Esophagus squamous epithelium (tissue), 5 donors: Measurements from ENCODE around the gene MED23. TPM values are rescaled to one million over a fixed set of nuclear protein-coding genes. Genes with fewer than 3 reads are reported as not detected.
A peak's percentile ranks its signal among the peaks of the same experiment; 100 is the strongest.

Experiments used
- DNase-seq: peaks from one replicate; lab custom pipeline; 2025; lab: John Stamatoyannopoulos, UW
- H3K27ac ChIP-seq, 4 donors: fragments of 200-600 bp; sonication (generic); one replicate each; pipeline ENCODE4 v1.5.1; 2016 to 2019; ENCODE audit warnings: mild to moderate bottlenecking in 1 of 4
- H3K27me3 ChIP-seq, 4 donors: fragments of 200-600 bp; sonication (generic); 1 replicate in 3 of 4; 2 replicates in 1 of 4; pipeline versions ENCODE4 v1.5.1 to v1.6.0; 2017 to 2021; ENCODE audit warnings: antibody characterized with exemption in 1 of 4
- H3K36me3 ChIP-seq, 3 donors: fragments of 200-600 bp; sonication (generic); one replicate each; pipeline ENCODE4 v1.5.1; 2016 to 2019
- H3K4me1 ChIP-seq, 3 donors: fragments of 200-600 bp; sonication (generic); one replicate each; pipeline ENCODE4 v1.5.1; 2017 to 2019
- H3K4me3 ChIP-seq, 4 donors: fragments of 200-600 bp; sonication (generic); 1 replicate in 3 of 4; 2 replicates in 1 of 4; pipeline ENCODE4 v1.5.1; 2016 to 2019; ENCODE audit warnings: mild to moderate bottlenecking in 2 of 4, moderate library complexity in 1 of 4
- H3K9me3 ChIP-seq, 3 donors: fragments of 200-600 bp; sonication (generic); one replicate each; pipeline ENCODE4 v1.5.1; 2016 to 2019
- CTCF ChIP-seq, 6 experiments: fragments of 450-650 bp in 4 of 6; fragments of 200-600 bp in 2 of 6; sonication (generic) in 2 of 6; IDR thresholded peaks; one replicate each; pipeline ENCODE4 v1.5.1; 2016 to 2019; ENCODE audit warnings: antibody characterized with exemption in 6 of 6, mild to moderate bottlenecking in 4 of 6, moderate library complexity in 4 of 6
- POLR2A ChIP-seq, 4 donors: fragments of 450-650 bp; IDR thresholded peaks; one replicate each; pipeline ENCODE4 v1.6.1; 2017; ENCODE audit warnings: antibody characterized with exemption in 4 of 4, mild to moderate bottlenecking in 4 of 4, moderate library complexity in 3 of 4
- WGBS, 2 donors: methylation state at CpG; one replicate each; pipeline ENCODE4 v1.1.5; 2018; 5-methylcytosine and 5-hydroxymethylcytosine counted together
- intact Hi-C: fragments of 100-400 bp; cut with DNase I; formaldehyde crosslinking; loops from one replicate; pipeline ENCODE4 v1.15.0; 2022
- total RNA-seq, 4 donors: library from RNA; depleted of rRNA; stranded (reverse); fragments of >200 nt; gene quantifications; one replicate each; pipeline ENCODE4 v1.1.0, GENCODE V29; 2016
- donor health status: DM: yes; HTN: yes; CAD: no.

The MED23 gene
- total RNA-seq = 10 to 100 TPM; 12.2 to 31.9 (median 20.1) TPM

- DNase-seq = peak; percentile 77
- Histone ChIP-seq H3K4me3 (peak within 1 kb of the TSS; percentile 46 to 96 (median 76)), H3K27me3 (no peaks in the 10 kb centered on the region), H3K27ac (peak within 1 kb of the TSS; percentile 75 to 93 (median 86)), H3K9me3 (no peaks in the 10 kb centered on the region), H3K36me3 (peaks cover 6 to 34% (median 11%) of the 10 kb centered on the region in 3 donors), H3K4me1 (peaks cover 11 to 39% (median 11%) of the 10 kb centered on the region in 3 donors)
- peak in 2 of 4 donors; percentile 56 to 62 for TF ChIP-seq POLR2A (IDR thresholded peaks at IDR 0.05)
- TF ChIP-seq CTCF (IDR thresholded peaks at IDR 0.05) = peak; percentile 80 to 95 (median 90)
- WGBS, 2 donors = 0 to 3% methylated on average over 8 to 14 of the region's 53 CpGs
- intact Hi-C loops = no loop called here
Observed at GRCh38 chr6:131627724-131628682, at the start of gene MED23. TSS of gene MED23 (minus strand) at chr6:131628242. CDS start at chr6:131628049, 193 bp downstream.

- TF ChIP-seq CTCF (IDR thresholded peaks at IDR 0.05) (no peak), POLR2A (IDR thresholded peaks at IDR 0.05) (no peak)
- 84 to 97% methylated on average over 2 of the region's 2 CpGs for WGBS, 2 donors
- no peaks in the 10 kb centered on the region for H3K9me3 ChIP-seq
- DNase-seq = no peak
- no peaks in the 10 kb centered on the region for H3K27me3 ChIP-seq
- H3K27ac ChIP-seq = no peak overlapping the region
- no peaks in the 10 kb centered on the region for H3K36me3 ChIP-seq
- H3K4me1 ChIP-seq = no peaks in the 10 kb centered on the region
- H3K4me3 ChIP-seq = no peak overlapping the region
- intact Hi-C loops = no loop called here
Observed at GRCh38 chr6:131673184-131673583, 45.1 kb upstream of the MED23 start.

- DNase-seq = no peak
- Histone ChIP-seq H3K4me3 (no peak overlapping the region), H3K27me3 (no peaks in the 10 kb centered on the region), H3K36me3 (no peaks in the 10 kb centered on the region), H3K27ac (no peak overlapping the region), H3K4me1 (no peaks in the 10 kb centered on the region), H3K9me3 (no peaks in the 10 kb centered on the region)
- TF ChIP-seq POLR2A (IDR thresholded peaks at IDR 0.05) (no peak), CTCF (IDR thresholded peaks at IDR 0.05) (no peak)
- intact Hi-C loops = no loop called here
- WGBS, 2 donors = 38 to 63% methylated on average over 1 of the region's 1 CpG
Observed at GRCh38 chr6:131669891-131670290, 41.8 kb upstream of the MED23 start.

- WGBS, 2 donors = 89 to 94% methylated on average over 2 of the region's 2 CpGs
- H3K27ac ChIP-seq = no peak overlapping the region
Observed at GRCh38 chr6:131663578-131664165, 35.6 kb upstream of the MED23 start.

More at GRCh38 chr6:131663578-131664165, 35.6 kb upstream of the MED23 start:
- H3K36me3 ChIP-seq = no peaks in the 10 kb centered on the region
- H3K27me3 ChIP-seq = no peaks in the 10 kb centered on the region
- H3K9me3 ChIP-seq = no peaks in the 10 kb centered on the region
- DNase-seq = no peak
- H3K4me3 ChIP-seq = no peak overlapping the region
- no peak for TF ChIP-seq CTCF (IDR thresholded peaks at IDR 0.05)
- no peak for TF ChIP-seq POLR2A (IDR thresholded peaks at IDR 0.05)
- no peaks in the 10 kb centered on the region for H3K4me1 ChIP-seq
- intact Hi-C loops = no loop called here
